ENCODE measurements around the gene CTSH. TPM values are rescaled to one million over a fixed set of nuclear protein-coding genes. Genes with fewer than 3 reads are reported as not detected.
A peak's percentile ranks its signal among the peaks of the same experiment; 100 is the strongest.

Gene CTSH
- total and polyA plus RNA-seq, 2 of the 13 experiments (the other 11 are each of a cell fraction or from before 2014, with no cell fraction given), result 265 to 653 TPM

GRCh38 chr15:78993931-78994530, 49.2 kb upstream of the CTSH start (continued):
- TF ChIP-seq PAF1 (CRISPR knock-in tag; IDR thresholded peaks at IDR 0.05) (no peak), ZNF543 (CRISPR knock-in tag; IDR thresholded peaks at IDR 0.05) (peak; percentile 84; the same call in 1 of the 2 replicates), RFX1 (IDR thresholded peaks at IDR 0.05) (no peak), GTF3A (CRISPR knock-in tag; conservative IDR thresholded peaks at IDR 0.05) (no peak), MED8 (CRISPR knock-in tag; IDR thresholded peaks at IDR 0.05; ENCODE audit: insufficient replicate concordance) (peak; percentile 99), SAFB2 (CRISPR knock-in tag; IDR thresholded peaks at IDR 0.05; ENCODE audit: borderline replicate concordance, low read depth) (no peak), MATR3 (CRISPR knock-in tag; IDR thresholded peaks at IDR 0.05) (no peak), ZNF451 (CRISPR knock-in tag; IDR thresholded peaks at IDR 0.05) (peak; percentile 80), ZNF761 (CRISPR knock-in tag; conservative IDR thresholded peaks at IDR 0.05) (peak; percentile 94), TBL1XR1 (IDR thresholded peaks at IDR 0.05; ENCODE audit: borderline replicate concordance, low read length, partially characterized antibody) (peak; percentile 77), RNF219 (CRISPR knock-in tag; IDR thresholded peaks at IDR 0.05) (peak; percentile 95; the same call in 1 of the 2 replicates), NR2F1 (CRISPR knock-in tag; IDR thresholded peaks at IDR 0.05) (peak; percentile 91 to 94), TCF7 (IDR thresholded peaks at IDR 0.05; ENCODE audit: low read depth) (peak; percentile 99), ATF5 (CRISPR knock-in tag; IDR thresholded peaks at IDR 0.05; ENCODE audit: low read depth) (no peak), GFI1 (CRISPR knock-in tag; IDR thresholded peaks at IDR 0.05; ENCODE audit: borderline replicate concordance) (peak; percentile 97), ZNF207 (IDR thresholded peaks at IDR 0.05; ENCODE audit: borderline replicate concordance) (no peak), ZNF10 (CRISPR knock-in tag; IDR thresholded peaks at IDR 0.05; ENCODE audit: borderline replicate concordance, low read depth) (no peak), DMTF1 (CRISPR knock-in tag; IDR thresholded peaks at IDR 0.05) (no peak), ZNF780A (CRISPR knock-in tag; IDR thresholded peaks at IDR 0.05) (no peak), JARID2 (CRISPR knock-in tag; IDR thresholded peaks at IDR 0.05; ENCODE audit: insufficient replicate concordance) (peak; percentile 92), HCFC1 (IDR thresholded peaks at IDR 0.05; ENCODE audit: low read depth, low read length) (no peak), TBX3 (IDR thresholded peaks at IDR 0.05; ENCODE audit: borderline replicate concordance) (peak; percentile 50; the same call in 1 of the 2 replicates), NR2C2 (CRISPR knock-in tag; IDR thresholded peaks at IDR 0.05; ENCODE audit: borderline replicate concordance) (peak; percentile 91), DRAP1 (CRISPR knock-in tag; IDR thresholded peaks at IDR 0.05) (0 out of 2 replicates have a peak, but pooled peaks have one; percentile 33), ZNF17 (CRISPR knock-in tag; IDR thresholded peaks at IDR 0.05) (no peak)
